G401.6 (cell line): Measurements from ENCODE around the gene UNC5A.
"Not testable (repeated sequence)": the region's sequence is repeated elsewhere in the genome, so short reads cannot be mapped to it uniquely, and the experiment has no call there.

Source experiments
- FAIRE-seq: peaks from 2 replicates; lab custom pipeline; 2012; peaks lifted over from hg19 to GRCh38; lab: Jason Lieb, UNC

UNC5A gene

DNA sequence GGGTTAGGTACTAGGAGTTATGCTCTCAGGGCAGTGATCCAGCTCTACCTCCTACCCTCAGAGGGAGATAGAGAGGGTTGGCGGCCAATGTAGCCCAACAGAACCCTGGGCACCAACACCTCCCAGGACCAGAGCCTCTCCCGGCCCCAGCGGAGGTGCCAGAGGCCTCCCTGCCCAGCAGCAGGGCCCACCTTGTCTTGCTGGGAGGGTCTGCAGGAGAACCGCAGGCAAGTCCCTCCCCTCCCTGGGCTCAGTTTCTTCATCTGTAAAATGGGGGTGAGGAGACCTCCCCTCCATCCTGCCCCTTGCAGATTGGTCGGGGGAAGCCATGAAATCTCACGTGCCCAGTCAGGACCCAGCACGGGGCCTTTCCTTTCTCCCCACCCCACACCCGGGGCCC lies 54.4 kb downstream of the UNC5A start:
- FAIRE-seq: no peak

DNA sequence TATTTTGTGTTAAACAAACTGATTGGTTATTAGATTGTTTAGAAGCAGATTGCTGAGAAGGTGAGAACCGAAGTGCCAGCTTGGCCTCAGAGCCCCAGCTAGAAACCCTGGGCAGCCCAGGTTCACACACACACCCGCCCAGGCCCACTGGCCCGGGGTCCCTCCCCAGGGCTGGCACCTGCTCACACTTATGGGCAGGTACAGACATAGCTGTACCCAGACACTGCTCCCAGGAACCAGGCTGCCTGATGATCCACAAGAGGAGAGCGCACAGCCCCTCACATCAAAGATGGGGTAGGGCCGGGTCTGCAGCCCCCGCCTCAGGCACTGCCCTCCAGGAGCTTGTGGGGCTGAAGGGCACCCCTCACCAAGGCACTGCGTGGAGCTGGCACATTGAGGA lies 55.6 kb downstream of the UNC5A start:
- FAIRE-seq: no peak

DNA sequence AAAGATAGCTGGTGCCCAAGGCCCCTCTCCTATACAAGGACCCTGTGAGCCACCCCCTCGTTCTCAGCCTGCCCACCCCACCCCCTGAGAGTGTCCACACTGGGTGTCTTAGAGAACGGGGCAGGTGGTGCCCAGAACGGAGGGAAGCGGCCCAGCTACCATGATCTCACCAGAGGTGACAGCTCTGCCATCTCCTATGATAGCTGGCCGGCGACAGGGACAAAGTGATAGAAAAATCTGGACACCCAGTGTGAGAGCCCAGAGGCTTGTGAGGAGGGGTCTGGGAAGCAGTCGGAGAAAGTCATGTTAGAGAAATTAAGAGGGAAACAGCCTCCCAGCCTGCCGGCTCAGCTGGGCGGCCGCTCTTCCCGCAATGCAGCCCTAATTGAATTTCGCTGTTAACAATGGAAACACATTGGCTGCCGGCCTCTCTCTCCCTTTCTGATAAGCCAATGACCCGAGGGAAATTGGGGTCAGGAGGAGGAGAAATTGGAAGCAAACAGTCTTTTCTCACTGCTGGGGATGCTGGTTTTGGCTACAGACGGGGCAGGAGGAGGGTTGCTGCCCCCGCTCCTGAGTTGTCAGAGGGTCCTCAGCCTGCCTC lies 56.5 kb downstream of the UNC5A start:
- FAIRE-seq: no peak

DNA sequence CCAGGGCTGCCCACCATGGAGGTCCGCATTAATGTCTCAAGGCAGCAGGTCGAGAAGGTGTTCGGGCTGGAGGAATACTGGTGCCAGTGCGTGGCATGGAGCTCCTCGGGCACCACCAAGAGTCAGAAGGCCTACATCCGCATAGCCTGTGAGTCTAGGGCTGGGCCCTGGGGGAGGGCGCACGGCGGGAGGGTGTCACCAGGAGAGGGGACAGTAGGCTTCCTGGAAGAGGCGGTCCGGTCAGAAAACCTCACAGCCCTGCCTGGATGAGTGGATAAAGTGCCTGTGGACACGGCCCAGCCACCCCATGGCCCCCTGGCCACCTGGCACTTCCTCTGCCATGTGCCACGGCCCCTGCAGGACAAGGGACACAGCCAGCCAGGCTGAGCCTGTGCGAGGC lies 57.8 kb downstream of the UNC5A start:
- FAIRE-seq: no peak

DNA sequence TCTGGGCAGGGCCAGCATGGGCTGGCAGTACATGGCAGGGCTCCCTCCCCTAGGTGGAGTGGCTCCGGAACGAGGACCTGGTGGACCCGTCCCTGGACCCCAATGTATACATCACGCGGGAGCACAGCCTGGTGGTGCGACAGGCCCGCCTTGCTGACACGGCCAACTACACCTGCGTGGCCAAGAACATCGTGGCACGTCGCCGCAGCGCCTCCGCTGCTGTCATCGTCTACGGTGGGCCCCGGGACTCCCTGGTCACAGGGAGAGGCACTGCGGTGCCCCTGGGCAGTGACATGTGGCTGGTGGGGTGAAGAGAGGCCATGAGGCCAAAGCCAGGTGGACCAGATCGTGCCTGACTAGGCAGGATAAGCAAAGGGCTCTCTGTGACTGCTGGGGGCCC lies 58.4 kb downstream of the UNC5A start:
- no peak for FAIRE-seq

DNA sequence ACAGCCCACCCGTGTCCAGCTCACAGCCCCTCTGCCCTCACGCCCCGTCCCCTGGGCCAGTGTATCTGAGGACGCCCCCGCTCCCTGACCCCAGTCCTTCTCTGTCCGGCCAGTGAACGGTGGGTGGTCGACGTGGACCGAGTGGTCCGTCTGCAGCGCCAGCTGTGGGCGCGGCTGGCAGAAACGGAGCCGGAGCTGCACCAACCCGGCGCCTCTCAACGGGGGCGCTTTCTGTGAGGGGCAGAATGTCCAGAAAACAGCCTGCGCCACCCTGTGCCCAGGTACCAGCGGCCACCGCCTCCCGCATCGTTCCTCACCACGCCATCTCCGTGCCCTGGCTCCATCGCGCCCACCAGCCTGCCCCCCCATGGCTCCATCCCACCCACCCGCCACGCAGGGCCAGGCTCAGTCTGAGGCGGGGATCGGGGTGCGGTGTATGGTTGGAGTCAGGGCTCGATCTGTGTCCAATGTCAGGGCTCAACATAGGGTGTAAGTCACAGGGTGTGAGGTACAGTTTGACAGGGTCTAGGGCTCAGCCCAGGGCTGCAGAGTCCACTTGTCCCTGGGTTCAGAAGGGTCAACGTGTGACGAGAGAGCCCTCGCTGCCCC lies 59.2 kb downstream of the UNC5A start:
- no peak for FAIRE-seq

DNA sequence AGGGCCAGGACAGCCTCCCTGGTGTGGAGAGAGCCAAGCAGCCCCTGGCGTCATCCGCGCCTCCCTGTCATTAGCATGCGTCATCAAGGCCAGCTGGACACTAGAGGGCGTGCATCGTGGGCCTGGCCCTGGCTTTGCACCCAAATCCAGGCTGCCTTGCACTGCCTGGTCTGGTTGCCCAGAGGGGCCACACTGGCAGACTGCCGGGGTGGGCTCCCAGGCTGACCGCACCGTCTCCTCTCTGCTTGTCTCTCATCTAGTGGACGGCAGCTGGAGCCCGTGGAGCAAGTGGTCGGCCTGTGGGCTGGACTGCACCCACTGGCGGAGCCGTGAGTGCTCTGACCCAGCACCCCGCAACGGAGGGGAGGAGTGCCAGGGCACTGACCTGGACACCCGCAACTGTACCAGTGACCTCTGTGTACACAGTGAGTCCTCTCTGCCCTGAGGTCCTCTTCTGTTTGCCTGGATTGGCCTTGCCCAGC lies 59.8 kb downstream of the UNC5A start:
- no peak for FAIRE-seq

DNA sequence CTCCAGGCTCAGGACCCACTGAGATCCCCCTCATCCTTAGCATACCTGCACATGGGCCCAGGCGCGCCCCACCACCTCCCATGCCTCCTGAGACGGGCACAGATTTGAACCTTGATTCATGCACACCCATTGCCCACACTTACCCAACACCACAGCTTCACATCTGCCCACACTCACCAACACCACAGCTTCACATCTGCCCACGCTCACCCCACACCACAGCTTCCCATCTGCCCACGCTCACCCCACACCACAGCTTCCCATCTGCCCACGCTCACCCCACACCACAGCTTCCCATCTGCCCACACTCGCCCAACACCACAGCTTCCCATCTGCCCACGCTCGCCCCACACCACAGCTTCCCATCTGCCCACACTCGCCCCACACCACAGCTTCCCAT lies 60.3 kb downstream of the UNC5A start:
- FAIRE-seq: not testable (repeated sequence)

DNA sequence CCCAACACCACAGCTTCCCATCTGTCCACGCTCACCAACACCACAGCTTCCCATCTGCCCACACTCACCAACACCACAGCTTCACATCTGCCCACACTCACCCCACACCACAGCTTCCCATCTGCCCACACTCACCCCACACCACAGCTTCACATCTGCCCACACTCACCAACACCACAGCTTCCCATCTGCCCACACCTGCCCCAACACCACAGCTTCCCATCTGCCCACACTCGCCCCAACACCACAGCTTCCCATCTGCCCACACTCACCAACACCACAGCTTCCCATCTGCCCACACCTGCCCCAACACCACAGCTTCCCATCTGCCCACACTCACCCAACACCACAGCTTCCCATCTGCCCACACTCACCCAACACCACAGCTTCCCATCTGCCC lies 62.2 kb downstream of the UNC5A start:
- not testable (repeated sequence) for FAIRE-seq

DNA sequence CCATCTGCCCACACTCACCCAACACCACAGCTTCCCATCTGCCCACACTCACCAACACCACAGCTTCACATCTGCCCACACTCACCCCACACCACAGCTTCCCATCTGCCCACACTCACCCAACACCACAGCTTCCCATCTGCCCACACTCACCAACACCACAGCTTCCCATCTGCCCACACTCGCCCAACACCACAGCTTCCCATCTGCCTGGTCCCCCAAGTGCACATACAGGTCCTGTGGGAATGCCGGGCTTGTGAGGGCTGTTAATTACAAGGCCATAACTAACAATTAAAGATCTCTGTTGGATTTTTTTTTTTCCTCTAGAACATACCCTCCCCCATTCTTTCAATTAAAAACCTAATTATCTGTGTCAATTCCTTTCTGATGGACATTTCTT lies 62.7 kb downstream of the UNC5A start:
- not testable (repeated sequence) for FAIRE-seq

DNA sequence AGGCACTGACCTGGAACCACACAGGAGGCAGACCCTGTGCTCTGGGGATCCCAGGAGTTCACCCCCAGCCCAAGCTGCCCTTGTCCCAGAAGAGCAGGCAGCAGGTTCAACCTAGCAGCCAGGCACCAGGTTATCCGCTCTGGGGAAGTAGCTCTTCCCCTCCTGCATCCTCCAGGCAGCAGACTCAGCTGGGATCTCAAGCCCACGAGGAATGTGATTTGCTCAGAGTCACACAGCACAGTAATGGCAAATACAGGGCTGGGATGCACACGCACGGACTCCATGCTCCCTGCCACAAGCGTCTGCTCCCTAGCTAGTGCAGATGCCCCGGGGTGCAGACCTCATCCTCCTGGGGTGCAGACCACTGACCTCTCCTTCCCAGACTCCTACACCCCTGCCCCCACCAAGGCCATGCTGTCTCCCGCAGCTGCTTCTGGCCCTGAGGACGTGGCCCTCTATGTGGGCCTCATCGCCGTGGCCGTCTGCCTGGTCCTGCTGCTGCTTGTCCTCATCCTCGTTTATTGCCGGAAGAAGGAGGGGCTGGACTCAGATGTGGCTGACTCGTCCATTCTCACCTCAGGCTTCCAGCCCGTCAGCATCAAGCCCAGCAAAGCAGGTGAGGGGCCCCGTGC lies 63.3 kb downstream of the UNC5A start:
- FAIRE-seq: no peak

DNA sequence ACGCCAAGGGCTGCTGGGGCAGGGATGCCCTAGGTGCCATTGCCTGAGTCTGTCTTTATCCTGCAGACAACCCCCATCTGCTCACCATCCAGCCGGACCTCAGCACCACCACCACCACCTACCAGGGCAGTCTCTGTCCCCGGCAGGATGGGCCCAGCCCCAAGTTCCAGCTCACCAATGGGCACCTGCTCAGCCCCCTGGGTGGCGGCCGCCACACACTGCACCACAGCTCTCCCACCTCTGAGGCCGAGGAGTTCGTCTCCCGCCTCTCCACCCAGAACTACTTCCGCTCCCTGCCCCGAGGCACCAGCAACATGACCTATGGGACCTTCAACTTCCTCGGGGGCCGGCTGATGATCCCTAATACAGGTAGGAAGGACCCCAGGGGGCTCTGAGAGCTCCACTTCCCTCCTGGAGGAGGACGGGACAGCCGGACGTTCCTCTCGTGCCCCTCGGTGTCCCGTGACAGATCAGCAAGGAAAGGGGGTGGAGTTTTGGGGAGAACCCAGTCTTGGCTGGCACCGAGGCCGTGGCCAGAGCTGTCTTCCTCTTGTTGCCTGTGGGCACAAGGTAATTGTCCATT lies 63.9 kb downstream of the UNC5A start:
- FAIRE-seq: no peak

DNA sequence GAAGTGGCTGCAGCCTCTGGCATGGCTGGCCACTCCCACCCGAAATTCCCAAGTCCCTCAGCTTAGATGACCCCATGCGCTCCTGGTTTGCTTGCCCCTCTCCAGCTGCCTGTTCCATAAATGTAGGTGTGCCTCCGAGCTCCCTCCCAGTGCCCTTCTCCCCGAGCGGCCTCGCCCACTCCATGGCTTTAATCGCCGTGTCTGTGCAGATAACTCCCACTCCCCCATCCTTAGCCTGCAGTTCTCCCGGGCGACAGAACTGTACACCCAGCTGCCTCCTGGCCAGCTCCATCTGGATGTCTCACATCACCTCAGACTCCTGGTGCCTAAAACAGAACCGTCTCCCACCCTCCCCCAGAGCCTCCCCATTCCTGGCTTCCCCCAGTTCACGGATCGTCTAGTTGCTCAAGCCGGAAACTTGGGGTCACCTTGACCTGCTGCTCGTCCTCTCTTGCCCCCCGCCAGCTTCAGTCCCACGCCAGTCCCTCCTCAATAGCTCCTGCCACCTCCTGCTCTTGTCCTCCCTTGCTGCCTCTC lies 64.7 kb downstream of the UNC5A start:
- no peak for FAIRE-seq

DNA sequence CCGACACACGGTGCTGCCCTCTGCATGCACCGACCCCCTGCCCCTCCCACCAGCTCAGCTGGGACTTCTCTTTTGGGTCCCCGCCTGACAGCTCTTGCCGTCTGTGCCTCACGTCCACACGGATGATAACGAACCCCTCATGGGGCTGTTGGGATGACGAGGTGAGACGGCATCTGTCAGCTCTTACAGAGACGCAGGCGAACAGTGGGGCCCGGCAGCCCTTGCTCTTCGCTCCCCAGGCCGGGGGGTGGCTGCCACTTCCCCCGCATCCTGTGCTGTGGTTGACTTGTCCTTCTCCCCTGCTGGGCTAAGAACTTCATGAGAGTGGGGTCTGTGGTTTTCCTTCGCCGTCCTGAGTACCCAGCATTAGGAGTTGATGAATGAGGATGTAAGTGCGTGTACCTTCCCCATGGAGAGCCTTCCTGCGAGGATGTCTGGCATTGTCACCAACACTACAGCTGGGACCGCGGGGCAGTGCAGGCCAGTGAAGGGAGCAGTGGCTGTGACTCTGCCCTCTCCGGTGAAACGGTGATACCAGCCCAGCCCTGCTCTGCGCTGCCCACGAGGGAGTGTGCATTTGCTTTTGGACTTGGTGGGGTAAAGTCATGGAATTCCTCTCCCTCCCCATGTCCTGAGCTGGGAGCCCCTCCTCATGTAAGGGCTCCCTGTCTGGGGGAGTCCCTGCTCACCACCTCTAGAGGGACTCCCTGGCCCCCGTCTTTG lies 65.6 kb downstream of the UNC5A start:
- FAIRE-seq: no peak

DNA sequence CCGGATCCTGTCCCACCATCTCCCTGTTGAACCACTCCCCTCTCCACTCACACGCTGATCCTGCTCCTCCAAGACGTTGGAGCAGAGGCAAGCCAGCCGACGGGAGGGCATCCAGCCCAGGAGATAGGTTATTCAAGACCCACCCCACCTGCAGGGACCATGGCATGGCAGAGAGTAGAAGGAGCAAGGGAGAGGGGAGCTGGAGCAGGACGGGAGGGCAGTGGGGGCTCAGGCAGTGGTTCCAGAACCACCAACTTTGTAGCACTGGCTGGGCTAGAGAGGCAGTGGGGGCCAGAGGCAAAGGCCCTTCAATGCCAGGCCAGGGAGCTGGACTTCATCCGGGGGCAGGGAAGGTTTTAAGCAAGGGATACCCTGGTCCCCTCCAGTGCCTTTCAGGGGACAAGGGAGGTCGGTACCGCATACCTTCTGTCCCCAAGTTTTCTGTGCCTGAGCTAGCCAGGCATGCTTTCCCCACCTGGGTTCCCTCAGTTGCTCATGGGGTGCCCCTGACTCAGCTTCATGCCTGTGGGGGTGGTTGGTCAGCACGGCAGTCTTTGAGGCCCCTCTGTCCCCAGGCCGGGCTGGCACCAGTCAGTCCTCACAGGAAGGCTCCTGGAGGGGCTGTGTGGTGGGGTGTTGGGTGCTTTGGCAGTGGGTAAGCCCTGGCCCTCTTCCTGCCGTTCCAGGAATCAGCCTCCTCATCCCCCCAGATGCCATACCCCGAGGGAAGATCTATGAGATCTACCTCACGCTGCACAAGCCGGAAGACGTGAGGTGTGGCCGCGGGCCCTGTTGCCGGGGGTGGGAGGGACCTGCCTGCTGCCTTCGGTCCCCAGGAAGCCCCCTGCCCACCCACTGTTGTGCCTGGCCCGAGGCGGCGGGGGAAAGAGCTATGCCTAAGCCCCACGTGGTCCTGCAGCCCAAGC lies 66.4 kb downstream of the UNC5A start:
- FAIRE-seq: no peak

DNA sequence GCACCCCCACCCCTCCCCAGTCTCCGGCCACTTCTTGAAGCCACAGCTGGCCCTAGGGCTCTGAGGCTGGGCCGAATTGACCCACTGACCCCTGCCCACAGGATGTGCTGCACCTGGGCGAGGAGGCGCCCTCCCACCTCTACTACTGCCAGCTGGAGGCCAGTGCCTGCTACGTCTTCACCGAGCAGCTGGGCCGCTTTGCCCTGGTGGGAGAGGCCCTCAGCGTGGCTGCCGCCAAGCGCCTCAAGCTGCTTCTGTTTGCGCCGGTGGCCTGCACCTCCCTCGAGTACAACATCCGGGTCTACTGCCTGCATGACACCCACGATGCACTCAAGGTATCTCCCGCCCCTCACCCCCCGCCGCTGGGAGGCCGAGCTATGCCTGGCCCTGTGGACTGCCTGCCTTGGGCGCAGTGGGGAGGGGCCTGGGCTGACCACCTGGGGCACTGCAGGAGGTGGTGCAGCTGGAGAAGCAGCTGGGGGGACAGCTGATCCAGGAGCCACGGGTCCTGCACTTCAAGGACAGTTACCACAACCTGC lies 67.5 kb downstream of the UNC5A start:
- FAIRE-seq: no peak

DNA sequence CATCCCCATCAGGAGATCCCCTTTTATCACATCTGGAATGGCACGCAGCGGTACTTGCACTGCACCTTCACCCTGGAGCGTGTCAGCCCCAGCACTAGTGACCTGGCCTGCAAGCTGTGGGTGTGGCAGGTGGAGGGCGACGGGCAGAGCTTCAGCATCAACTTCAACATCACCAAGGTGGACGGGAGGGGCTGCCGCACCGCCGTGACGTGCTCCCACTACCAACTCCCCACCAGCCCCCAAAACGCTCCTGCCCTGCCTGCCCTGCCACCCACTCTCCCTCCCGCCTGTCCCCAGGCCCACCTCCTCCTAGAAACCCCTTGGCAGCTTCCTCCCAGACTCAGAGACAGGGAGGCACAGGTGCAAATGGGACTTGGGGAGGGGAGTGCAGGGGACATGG lies 68.1 kb downstream of the UNC5A start:
- FAIRE-seq: no peak

DNA sequence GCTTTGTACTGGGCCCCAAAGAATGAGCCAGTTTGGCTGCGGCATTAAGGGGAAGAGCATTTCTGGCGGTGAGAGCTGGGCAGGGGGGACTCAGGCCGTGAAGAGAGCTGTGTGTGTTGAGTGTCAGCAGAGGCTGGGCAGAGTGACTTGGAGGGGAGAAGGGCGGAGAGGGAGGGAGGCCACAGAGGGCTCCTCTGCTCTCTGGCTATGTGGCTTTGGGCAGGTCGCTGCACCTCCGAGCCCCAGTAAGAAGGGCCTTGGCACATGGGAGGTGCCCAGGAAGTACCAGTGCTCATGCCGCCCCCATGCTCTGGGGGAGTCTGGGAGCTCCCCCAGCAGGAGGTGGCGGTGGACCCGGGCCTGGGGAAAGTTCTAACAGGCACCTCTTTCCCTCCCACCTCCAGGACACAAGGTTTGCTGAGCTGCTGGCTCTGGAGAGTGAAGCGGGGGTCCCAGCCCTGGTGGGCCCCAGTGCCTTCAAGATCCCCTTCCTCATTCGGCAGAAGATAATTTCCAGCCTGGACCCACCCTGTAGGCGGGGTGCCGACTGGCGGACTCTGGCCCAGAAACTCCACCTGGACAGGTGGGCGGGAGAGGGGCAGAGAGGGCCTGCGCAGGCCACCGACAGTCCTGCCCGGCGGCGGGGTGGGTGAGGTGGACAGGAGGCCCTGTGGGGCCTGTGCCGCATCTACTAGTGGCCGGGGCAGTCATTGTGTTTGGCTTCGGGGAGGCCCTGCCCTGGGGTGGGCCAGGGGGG lies 68.7 kb downstream of the UNC5A start:
- FAIRE-seq: no peak

DNA sequence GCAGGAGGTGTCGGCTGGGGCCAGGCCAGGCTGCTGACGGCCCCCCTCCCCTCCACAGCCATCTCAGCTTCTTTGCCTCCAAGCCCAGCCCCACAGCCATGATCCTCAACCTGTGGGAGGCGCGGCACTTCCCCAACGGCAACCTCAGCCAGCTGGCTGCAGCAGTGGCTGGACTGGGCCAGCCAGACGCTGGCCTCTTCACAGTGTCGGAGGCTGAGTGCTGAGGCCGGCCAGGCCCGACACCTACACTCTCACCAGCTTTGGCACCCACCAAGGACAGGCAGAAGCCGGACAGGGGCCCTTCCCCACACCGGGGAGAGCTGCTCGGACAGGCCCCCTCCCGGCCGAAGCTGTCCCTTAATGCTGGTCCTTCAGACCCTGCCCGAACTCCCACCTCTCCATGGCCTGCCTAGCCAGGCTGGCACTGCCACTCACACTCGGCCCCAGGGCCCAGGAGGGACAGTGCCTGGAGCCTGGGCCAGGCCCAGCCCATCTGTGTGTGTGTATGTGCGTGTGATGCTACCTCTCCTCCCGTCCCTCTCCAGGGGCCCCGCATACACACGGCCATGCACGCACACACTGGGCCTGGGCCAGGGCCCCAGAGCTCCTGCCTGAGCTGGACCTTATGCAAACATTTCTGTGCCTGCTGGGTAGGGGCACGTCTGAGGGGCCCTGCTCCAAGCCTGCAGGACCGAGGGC lies 69.5 kb downstream of the UNC5A start:
- no peak for FAIRE-seq
